SU-DHL-6 (cell line): ENCODE results near the gene PLEKHG3.

ENCODE experiments used
- H2AFZ ChIP-seq: fragments of 200-600 bp; sonication (generic); 2 replicates; pipeline ENCODE4 v1.6.1; 2014; ENCODE audit warnings: low read depth, mild to moderate bottlenecking, moderate library complexity, mixed read lengths, antibody characterized with exemption, low read length; ENCODE audit not compliant: severe bottlenecking
- H3F3A ChIP-seq: fragments of 200-600 bp; shearing (Covaris generic); 2 replicates; pipeline ENCODE4 v1.6.0; 2016; ENCODE audit warnings: antibody characterized with exemption, mild to moderate bottlenecking; ENCODE audit not compliant: insufficient read depth
- H3K27ac ChIP-seq: fragments of 200-600 bp; sonication (generic); 2 replicates; pipeline ENCODE4 v1.5.1; 2016; ENCODE audit warnings: low read depth, mild to moderate bottlenecking, low read length, moderate library complexity, mixed read lengths
- H3K27me3 ChIP-seq: fragments of 200-600 bp; sonication (generic), shearing (Covaris generic); 2 replicates; pipeline ENCODE4 v1.6.0; 2014; ENCODE audit warnings: mild to moderate bottlenecking, low read length
- H3K36me3 ChIP-seq: fragments of 200-600 bp; sonication (generic); 2 replicates; pipeline ENCODE4 v1.6.1; 2014; ENCODE audit warnings: mild to moderate bottlenecking, low read length, mixed read lengths
- H3K4me2 ChIP-seq: fragments of 300-600, 200-600 bp; shearing (Covaris generic), sonication (generic); 2 replicates; pipeline ENCODE4 v1.6.0; 2014; ENCODE audit warnings: low read length, low read depth, mild to moderate bottlenecking; ENCODE audit not compliant: poor library complexity, severe bottlenecking
- H3K4me3 ChIP-seq: fragments of 200-600 bp; sonication (generic); 2 replicates; pipeline ENCODE4 v1.5.1; 2014; ENCODE audit warnings: antibody characterized with exemption, low read length, mild to moderate bottlenecking, mixed read lengths; ENCODE audit not compliant: insufficient read depth, poor library complexity, severe bottlenecking
- H3K79me2 ChIP-seq: fragments of 200-600 bp; sonication (generic); 2 replicates; pipeline ENCODE4 v1.6.1; 2014; ENCODE audit warnings: mild to moderate bottlenecking, low read length, moderate library complexity; ENCODE audit not compliant: insufficient read depth
- H3K9ac ChIP-seq: fragments of 200-600 bp; sonication (generic); 2 replicates; pipeline ENCODE4 v1.7.0; 2014; ENCODE audit warnings: mild to moderate bottlenecking, low read length
- H3K9me2 ChIP-seq: fragments of 200-600 bp; sonication (generic); replicated peaks from 2 replicates; pipeline ENCODE4 v1.6.1; 2014; ENCODE audit warnings: low read length; ENCODE audit not compliant: insufficient read depth
- H3K9me3 ChIP-seq: fragments of 200-600 bp; sonication (generic); 2 replicates; pipeline ENCODE4 v1.6.1; 2014; ENCODE audit warnings: low read length, mixed read lengths; ENCODE audit not compliant: insufficient read depth
- H4K20me1 ChIP-seq: fragments of 200-600 bp; sonication (generic); 2 replicates; pipeline ENCODE4 v1.6.1; 2014; ENCODE audit warnings: low read depth, mild to moderate bottlenecking, antibody characterized with exemption, low read length, moderate library complexity, mixed read lengths
- EZH2phosphoT487 ChIP-seq: fragments of 200-600 bp; sonication (generic), shearing (Covaris generic); conservative IDR thresholded peaks from 2 replicates; pipeline ENCODE4 v1.6.1; 2018; ENCODE audit warnings: mild to moderate bottlenecking, antibody characterized with exemption, low read length, moderate library complexity, mixed read lengths
- TF ChIP-seq, protein P1 (sequence below): fragments of 200-600 bp; sonication (generic); IDR thresholded peaks from one replicate; pipeline ENCODE4 v1.5.1; 2017; ENCODE audit warnings: antibody characterized with exemption, mild to moderate bottlenecking, low read length, moderate library complexity; ENCODE audit not compliant: insufficient read depth, poor library complexity, severe bottlenecking

Gene PLEKHG3

DNA sequence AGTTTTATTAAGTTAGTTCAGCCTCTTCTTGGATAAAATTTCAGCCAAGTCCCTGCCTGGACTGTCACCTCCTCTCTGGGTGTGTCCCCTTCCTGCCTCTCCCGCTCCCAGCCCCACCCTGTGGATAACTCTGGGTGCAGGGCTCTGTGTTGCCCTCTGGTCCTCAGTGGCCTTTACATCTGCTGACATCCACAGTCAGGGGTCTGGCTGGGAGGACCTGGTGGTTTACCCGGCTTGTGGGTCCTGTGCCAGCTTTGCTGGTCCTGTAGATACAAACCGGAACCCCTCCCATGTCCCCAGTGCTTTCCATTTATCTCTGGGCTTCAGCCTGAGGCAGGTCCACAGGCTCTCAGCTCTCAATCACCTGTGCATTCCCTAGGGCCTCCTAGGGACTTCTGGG lies 28.9 kb upstream of the PLEKHG3 start:
- Histone ChIP-seq H3K9ac (no peak overlapping the region), H3K4me2 (no peak overlapping the region), H3K9me3 (no peaks in the 10 kb centered on the region), H3K9me2 (no peaks in the 10 kb centered on the region), H3K4me3 (no peak overlapping the region), H3K27ac (no peak overlapping the region), H3K79me2 (no peaks in the 10 kb centered on the region), H3F3A (no peaks in the 10 kb centered on the region), H4K20me1 (no peaks in the 10 kb centered on the region), H2AFZ (no peak overlapping the region), H3K27me3 (no peaks in the 10 kb centered on the region), H3K36me3 (no peaks in the 10 kb centered on the region)
- TF ChIP-seq, protein P1, sequence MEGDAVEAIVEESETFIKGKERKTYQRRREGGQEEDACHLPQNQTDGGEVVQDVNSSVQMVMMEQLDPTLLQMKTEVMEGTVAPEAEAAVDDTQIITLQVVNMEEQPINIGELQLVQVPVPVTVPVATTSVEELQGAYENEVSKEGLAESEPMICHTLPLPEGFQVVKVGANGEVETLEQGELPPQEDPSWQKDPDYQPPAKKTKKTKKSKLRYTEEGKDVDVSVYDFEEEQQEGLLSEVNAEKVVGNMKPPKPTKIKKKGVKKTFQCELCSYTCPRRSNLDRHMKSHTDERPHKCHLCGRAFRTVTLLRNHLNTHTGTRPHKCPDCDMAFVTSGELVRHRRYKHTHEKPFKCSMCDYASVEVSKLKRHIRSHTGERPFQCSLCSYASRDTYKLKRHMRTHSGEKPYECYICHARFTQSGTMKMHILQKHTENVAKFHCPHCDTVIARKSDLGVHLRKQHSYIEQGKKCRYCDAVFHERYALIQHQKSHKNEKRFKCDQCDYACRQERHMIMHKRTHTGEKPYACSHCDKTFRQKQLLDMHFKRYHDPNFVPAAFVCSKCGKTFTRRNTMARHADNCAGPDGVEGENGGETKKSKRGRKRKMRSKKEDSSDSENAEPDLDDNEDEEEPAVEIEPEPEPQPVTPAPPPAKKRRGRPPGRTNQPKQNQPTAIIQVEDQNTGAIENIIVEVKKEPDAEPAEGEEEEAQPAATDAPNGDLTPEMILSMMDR: no peak
- TF ChIP-seq EZH2phosphoT487: no peak

DNA sequence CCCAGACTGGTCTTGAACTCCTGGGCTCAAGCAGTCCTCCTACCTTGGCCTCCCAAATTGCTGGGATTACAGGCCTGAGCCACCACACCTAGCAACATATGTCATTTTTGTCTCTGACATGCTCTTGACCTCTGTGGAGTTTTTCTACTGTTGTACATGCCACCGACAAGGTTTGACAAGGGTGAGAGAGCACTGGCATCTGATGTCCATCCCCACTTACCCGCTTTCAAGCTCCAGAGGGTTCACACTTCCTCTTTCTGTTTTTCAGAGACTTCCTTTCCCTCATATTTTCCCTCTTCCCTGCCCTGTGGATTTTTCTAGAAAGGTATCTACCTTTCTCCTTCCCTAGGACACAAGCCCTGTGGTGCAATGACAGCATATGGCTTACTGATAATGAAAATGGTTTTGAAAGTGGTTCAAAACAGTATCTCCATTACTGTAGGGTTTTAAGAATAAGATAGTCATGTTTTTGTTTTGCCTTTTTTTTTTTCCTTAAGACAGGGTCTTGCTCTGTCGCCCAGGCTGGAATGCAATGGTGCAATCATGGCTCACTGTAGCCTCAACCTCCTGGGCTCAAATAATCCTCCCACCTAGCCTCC lies 27.7 kb upstream of the PLEKHG3 start:
- TF ChIP-seq, protein P1: no peak
- no peak for TF ChIP-seq EZH2phosphoT487
- Histone ChIP-seq H3K79me2 (no peaks in the 10 kb centered on the region), H3K27me3 (no peaks in the 10 kb centered on the region), H3K9me2 (no peaks in the 10 kb centered on the region), H3F3A (no peaks in the 10 kb centered on the region), H3K27ac (no peak overlapping the region), H3K9me3 (no peaks in the 10 kb centered on the region), H3K4me2 (no peak overlapping the region), H3K36me3 (no peaks in the 10 kb centered on the region), H2AFZ (no peak overlapping the region), H4K20me1 (no peaks in the 10 kb centered on the region), H3K4me3 (no peak overlapping the region), H3K9ac (no peak overlapping the region)

DNA sequence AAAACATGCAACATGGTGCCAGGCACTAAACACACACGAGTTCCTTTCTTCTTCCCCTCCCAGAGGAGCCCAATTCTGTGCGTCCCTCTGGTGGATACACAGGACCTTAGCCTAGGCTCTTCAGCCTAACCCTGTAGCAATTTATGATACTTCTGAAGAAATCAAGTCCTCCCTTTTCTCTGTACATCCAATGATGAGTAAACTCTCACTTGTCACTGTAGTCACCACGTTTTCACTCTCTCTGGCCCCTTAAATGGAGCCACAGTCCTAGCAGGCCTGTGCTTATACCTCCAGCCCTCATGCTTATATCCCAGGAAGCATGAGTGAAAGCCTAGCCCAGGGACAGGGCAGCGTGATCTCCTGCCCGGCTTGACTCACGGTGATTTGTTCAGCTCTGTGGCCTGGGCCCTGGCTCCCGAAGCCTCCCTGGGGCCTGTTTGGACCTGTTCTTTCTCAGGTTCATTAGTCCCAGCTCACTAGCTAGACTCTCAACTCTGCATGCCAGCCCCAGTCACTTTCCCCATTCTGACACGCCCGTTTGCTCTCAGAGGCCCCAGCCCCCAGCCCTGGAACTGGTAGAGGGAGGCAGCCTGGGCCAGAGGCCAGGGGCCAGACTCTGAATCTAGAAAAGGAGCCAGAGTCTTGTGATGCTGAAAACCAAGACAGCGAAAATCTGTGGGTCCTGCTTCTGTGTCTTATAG lies 24.1 kb upstream of the PLEKHG3 start:
- no peak overlapping the region for H2AFZ ChIP-seq
- no peak overlapping the region for H3K4me3 ChIP-seq

More for the DNA sequence above, 24.1 kb upstream of the PLEKHG3 start:
- Histone ChIP-seq H3K9ac (no peak overlapping the region), H3K9me2 (no peaks in the 10 kb centered on the region), H4K20me1 (no peaks in the 10 kb centered on the region), H3K79me2 (no peaks in the 10 kb centered on the region), H3K9me3 (no peaks in the 10 kb centered on the region), H3K27ac (no peak overlapping the region), H3K36me3 (no peaks in the 10 kb centered on the region), H3K27me3 (no peaks in the 10 kb centered on the region), H3F3A (no peaks in the 10 kb centered on the region), H3K4me2 (no peak overlapping the region)
- no peak for TF ChIP-seq EZH2phosphoT487
- TF ChIP-seq, protein P1: no peak
